Superior temporal gyrus (tissue), 1 donor: ENCODE results near the gene PPP2CA.

ENCODE experiments used
- DNase-seq: peaks from one replicate; pipeline ENCODE4 v3.0.0-alpha.2; 2016; ENCODE audit errors: extremely low spot score

The PPP2CA gene

DNA sequence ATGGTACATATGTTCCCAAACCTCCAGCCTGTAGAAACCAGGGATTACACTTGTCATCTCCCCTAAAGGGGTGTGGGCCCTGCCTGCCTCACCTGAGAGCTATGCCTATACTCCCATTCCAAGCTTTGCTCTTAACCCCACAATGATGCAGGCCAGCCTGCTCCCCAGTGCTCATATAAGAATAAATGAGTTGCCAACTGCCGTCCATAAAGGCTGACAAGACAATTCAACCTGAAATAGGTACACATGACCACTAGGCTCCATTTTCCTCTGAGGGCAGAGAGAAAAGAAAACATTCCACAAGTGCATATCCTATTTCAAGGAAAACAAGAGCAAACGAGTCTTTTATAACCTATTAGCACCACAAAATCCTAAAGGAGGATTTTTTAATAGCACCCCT, 77.6 kb downstream of the PPP2CA start:
- no peak for DNase-seq

DNA sequence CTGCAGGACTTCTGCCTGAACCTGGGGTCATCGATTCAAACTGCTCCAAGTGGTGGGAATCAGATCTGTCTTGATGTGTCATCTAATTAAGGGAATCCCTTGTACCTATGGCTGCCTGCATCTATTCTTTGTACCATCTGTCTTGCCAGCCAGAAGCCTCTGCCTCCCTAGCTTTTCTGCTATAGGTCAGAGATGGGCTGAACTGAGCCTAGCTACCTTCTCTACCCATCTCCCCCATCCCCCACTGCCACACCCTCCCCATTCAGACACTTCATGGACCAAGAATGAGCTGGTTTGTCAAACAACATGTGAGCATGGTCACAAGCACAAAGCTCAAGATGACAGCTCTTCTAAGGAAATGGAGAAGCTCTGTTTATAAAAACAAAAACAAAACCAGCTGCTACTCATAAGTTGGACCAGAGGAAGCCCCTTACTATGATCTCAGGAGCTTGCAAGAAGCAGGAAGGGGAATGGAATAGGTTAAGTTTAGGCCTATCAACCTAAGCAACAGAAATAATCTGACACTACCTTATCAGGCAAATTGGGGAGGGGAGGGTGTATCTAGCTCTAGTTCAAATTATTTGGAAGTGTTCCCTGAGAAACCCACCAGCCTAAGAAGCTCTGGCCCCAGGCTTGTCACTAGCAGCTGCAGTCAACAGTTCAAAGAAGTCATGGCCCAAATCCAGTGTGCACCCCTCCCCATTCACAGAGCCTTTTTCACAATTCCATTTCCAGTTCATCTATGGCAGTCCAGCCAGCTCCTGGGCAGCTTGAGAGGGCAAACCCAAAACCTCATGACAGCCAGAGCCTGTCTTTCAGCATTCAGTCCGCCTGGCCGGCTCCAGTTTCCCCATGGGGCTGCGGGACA, 79.0 kb downstream of the PPP2CA start:
- no peak for DNase-seq

DNA sequence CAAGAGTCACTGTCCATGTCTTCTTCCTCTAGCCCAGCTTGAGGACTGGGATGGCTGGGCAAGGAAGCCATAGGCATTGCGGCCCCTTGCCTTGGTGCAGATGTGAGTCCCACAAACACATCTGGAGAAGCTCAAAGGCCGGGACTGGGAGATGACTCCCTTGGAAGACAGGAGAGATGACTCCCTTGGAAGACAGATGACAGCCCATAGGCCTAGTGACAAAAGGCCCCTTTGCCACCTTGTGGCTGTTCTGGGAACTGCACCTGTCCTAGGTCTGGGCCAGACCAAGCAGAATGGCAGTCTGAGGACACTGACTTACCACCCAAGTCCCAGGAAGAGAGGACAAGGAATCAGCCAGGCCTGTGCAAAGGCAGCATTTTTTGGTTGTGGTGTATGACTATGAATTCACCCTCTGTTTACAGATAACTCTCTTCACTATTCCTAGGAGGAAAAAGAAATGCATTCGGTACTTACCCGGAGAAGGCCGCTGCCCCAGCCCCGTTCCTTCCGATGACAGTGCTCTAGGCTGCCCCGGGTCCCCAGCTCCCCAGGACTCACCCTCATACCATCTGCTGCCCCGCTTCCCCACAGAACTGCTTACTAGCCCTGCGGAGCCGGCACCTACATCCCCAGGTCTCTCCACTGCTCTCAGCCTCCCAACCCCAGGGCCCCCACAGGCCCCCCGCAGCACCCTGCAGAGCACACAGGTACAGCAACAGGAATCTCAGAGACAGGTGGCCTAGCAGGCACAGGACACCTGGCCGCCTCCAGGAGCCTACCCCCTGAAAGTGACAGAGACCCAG, 79.9 kb downstream of the PPP2CA start:
- DNase-seq, result peak; percentile 94

DNA sequence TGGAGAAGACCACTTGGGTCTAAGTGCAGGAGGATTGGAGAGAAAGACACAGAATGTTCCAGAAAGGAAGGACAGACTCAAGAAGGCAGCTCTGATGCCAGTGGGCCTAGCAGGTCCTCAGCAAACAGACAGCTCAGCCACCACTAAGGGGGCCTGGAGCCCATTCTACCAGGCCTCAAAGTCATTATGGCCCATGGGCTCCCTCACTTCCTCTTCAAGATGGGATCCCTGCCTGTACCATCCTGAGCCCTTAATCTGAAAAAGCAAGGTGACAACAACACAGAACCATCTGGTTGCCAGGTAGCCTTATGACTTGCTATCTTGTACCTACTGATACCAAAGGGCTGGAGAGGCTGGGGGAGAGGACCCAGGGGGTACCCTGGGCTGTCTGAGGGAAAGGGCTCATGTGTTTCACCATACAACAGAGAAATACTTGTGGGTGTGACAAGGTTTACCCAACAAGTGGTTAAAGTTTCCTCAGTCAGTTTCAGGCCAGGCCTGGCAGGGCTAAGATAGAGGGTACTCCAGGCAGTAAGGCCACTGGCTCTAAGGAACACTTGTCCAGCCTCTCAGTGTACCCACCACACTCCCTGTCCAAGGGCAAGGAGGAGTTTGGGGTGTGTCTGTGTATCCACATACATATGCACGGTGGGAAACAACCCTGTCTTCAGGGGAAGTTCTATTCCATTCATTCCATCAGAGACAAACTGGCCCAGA, 80.7 kb downstream of the PPP2CA start:
- DNase-seq, result no peak
